Measurements from ENCODE around the gene TAF9B.
"Not testable (repeated sequence)": the region's sequence is repeated elsewhere in the genome, so short reads cannot be mapped to it uniquely, and the experiment has no call there.

The TAF9B gene

GRCh38 chrX:78129714-78130113 lies 9.7 kb downstream of the TAF9B start:
- no peak overlapping the region for H2AFZ ChIP-seq (ENCODE audit: low read depth, low read length)

GRCh38 chrX:78125781-78126180 lies 13.7 kb downstream of the TAF9B start:
- H3K4me3 ChIP-seq (ENCODE audit: low read length); H3K9ac ChIP-seq (ENCODE audit: low read length); H3K27ac ChIP-seq (ENCODE audit: low read length); H3K27me3 ChIP-seq (ENCODE audit: low read depth, low read length); H2AFZ ChIP-seq (ENCODE audit: low read depth, low read length); H3K4me2 ChIP-seq (ENCODE audit: low read length); H3K4me1 ChIP-seq (ENCODE audit: low read length); H3K9me3 ChIP-seq (ENCODE audit: insufficient read depth, low read length): not testable (repeated sequence)
- Histone ChIP-seq H4K20me1 (ENCODE audit: insufficient read depth, low read length) (peaks cover 81% of the 10 kb centered on the region), H3K79me2 (ENCODE audit: low read length) (peaks cover 43% of the 10 kb centered on the region), H3K36me3 (replicated peaks; ENCODE audit: low read depth, low read length) (peaks cover 72% of the 10 kb centered on the region)

More at GRCh38 chrX:78129714-78130113, 9.7 kb downstream of the TAF9B start:
- Histone ChIP-seq H3K9ac (ENCODE audit: low read length) (no peak overlapping the region), H3K27me3 (ENCODE audit: low read depth, low read length) (no peaks in the 10 kb centered on the region), H3K36me3 (replicated peaks; ENCODE audit: low read depth, low read length) (peaks cover 65% of the 10 kb centered on the region), H3K27ac (ENCODE audit: low read length) (no peak overlapping the region), H3K4me2 (ENCODE audit: low read length) (no peak overlapping the region), H3K9me3 (ENCODE audit: insufficient read depth, low read length) (no peaks in the 10 kb centered on the region), H4K20me1 (ENCODE audit: insufficient read depth, low read length) (peaks cover 43% of the 10 kb centered on the region), H3K4me3 (ENCODE audit: low read length) (no peak overlapping the region), H3K79me2 (ENCODE audit: low read length) (peaks cover 12% of the 10 kb centered on the region), H3K4me1 (ENCODE audit: low read length) (no peaks in the 10 kb centered on the region)
- TF ChIP-seq CTCF (IDR thresholded peaks at IDR 0.05; ENCODE audit: low read depth, low read length) (no peak), EZH2phosphoT487 (IDR thresholded peaks at IDR 0.05; ENCODE audit: low read depth) (no peak)

GRCh38 chrX:78125148-78125547 lies 14.3 kb downstream of the TAF9B start:
- Histone ChIP-seq H3K36me3 (replicated peaks; ENCODE audit: low read depth, low read length) (peaks cover 70% of the 10 kb centered on the region), H4K20me1 (ENCODE audit: insufficient read depth, low read length) (peaks cover 83% of the 10 kb centered on the region)

GRCh38 chrX:78124307-78124706 lies 15.1 kb downstream of the TAF9B start:
- Histone ChIP-seq H3K27me3 (ENCODE audit: low read depth, low read length) (no peaks in the 10 kb centered on the region), H3K27ac (ENCODE audit: low read length) (no peak overlapping the region), H2AFZ (ENCODE audit: low read depth, low read length) (no peak overlapping the region), H3K9ac (ENCODE audit: low read length) (no peak overlapping the region), H3K36me3 (replicated peaks; ENCODE audit: low read depth, low read length) (peaks cover 68% of the 10 kb centered on the region), H4K20me1 (ENCODE audit: insufficient read depth, low read length) (peaks cover 86% of the 10 kb centered on the region), H3K4me3 (ENCODE audit: low read length) (no peak overlapping the region), H3K4me1 (ENCODE audit: low read length) (peaks cover 3% of the 10 kb centered on the region), H3K79me2 (ENCODE audit: low read length) (peaks cover 57% of the 10 kb centered on the region), H3K9me3 (ENCODE audit: insufficient read depth, low read length) (no peaks in the 10 kb centered on the region), H3K4me2 (ENCODE audit: low read length) (no peak overlapping the region)
- TF ChIP-seq CTCF (IDR thresholded peaks at IDR 0.05; ENCODE audit: low read depth, low read length) (no peak), EZH2phosphoT487 (IDR thresholded peaks at IDR 0.05; ENCODE audit: low read depth) (no peak)

More at GRCh38 chrX:78125148-78125547, 14.3 kb downstream of the TAF9B start:
- no peaks in the 10 kb centered on the region for H3K4me1 ChIP-seq (ENCODE audit: low read length)
- H3K9me3 ChIP-seq (ENCODE audit: insufficient read depth, low read length), result no peaks in the 10 kb centered on the region
- H3K4me2 ChIP-seq (ENCODE audit: low read length), result no peak overlapping the region
- H3K79me2 ChIP-seq (ENCODE audit: low read length), result peaks cover 49% of the 10 kb centered on the region
- no peak overlapping the region for H3K4me3 ChIP-seq (ENCODE audit: low read length)
- H3K27me3 ChIP-seq (ENCODE audit: low read depth, low read length), result no peaks in the 10 kb centered on the region
- no peak overlapping the region for H2AFZ ChIP-seq (ENCODE audit: low read depth, low read length)
- no peak overlapping the region for H3K27ac ChIP-seq (ENCODE audit: low read length)
- TF ChIP-seq CTCF (IDR thresholded peaks at IDR 0.05; ENCODE audit: low read depth, low read length), result no peak
- TF ChIP-seq EZH2phosphoT487 (IDR thresholded peaks at IDR 0.05; ENCODE audit: low read depth), result no peak
- no peak overlapping the region for H3K9ac ChIP-seq (ENCODE audit: low read length)

GRCh38 chrX:78123190-78123589 lies 16.3 kb downstream of the TAF9B start:
- Histone ChIP-seq H3K4me2 (ENCODE audit: low read length) (no peak overlapping the region), H2AFZ (ENCODE audit: low read depth, low read length) (no peak overlapping the region), H4K20me1 (ENCODE audit: insufficient read depth, low read length) (peaks cover 94% of the 10 kb centered on the region), H3K4me3 (ENCODE audit: low read length) (no peak overlapping the region), H3K4me1 (ENCODE audit: low read length) (peaks cover 10% of the 10 kb centered on the region), H3K36me3 (replicated peaks; ENCODE audit: low read depth, low read length) (peaks cover 72% of the 10 kb centered on the region), H3K79me2 (ENCODE audit: low read length) (peaks cover 68% of the 10 kb centered on the region), H3K9me3 (ENCODE audit: insufficient read depth, low read length) (no peaks in the 10 kb centered on the region), H3K9ac (ENCODE audit: low read length) (no peak overlapping the region), H3K27ac (ENCODE audit: low read length) (no peak overlapping the region), H3K27me3 (ENCODE audit: low read depth, low read length) (no peaks in the 10 kb centered on the region)
- TF ChIP-seq EZH2phosphoT487 (IDR thresholded peaks at IDR 0.05; ENCODE audit: low read depth) (no peak), CTCF (IDR thresholded peaks at IDR 0.05; ENCODE audit: low read depth, low read length) (no peak)
